GM21528 (cell line): ENCODE measurements around the gene TGIF2.

Experiments
- ATAC-seq: cut with Tn5 transposase; IDR thresholded peaks from one replicate; pipeline ENCODE4 v1.9.1; 2021; ENCODE audit warnings: mild to moderate bottlenecking, moderate library complexity; ENCODE audit not compliant: unreplicated experiment, low FRiP score

Gene TGIF2

DNA sequence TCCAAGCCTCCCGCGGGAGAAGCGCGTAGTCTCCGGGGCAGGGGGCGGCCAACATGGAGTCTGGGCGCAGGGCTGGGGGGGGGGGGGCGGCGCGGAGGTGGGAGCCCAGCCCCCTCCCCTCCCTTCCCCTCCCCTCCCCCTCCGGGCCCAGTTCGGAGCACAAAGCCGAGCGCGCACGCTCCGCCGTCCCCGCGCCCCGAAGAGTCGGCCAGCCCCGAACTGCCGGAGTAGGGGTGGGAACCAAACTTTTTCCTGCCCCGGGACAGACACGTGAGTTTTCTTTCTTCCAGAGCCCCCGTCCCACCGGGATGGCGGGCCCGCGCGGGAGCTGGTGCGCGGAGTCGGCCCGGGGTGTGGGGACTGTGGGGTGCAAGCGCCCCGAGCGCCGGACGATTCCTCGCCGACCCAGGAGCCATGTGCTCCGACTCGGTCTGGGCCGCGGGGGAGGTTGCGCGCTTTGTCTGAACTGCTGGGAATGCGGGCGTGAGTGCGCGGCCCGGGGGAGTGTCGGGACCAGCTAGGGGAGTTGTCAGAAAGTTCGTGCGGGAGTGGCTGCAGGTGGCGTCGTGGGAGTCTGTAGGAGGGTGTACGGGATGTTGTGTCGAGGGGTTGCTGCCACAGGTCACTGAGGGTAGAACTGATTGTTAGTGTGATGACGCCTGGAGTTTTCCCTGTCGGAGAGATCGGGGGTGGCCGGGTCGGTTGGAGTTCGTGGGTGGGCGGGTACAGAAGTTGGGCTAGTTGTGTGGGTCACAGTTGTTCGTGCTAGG, 1.2 kb downstream of the TGIF2 start:
- ATAC-seq, result no peak

DNA sequence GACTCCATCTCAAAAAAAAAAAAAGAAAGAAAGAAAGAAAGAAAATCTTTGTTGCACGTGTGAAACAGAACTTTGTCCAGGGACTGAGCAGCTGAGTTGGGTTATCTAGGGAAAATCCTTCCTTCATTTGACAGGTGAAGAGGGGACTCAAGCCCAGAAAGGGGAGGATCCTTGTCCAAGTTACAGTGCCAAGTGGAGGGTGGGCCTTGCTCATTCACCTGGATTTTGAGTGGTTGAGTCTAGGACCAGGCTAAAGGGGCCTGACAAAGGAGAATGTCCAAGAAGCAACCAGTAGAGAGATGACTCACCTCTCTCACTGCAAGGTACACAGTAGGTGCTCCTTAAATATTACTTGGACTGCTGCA, 2.7 kb downstream of the TGIF2 start:
- ATAC-seq, result no peak

DNA sequence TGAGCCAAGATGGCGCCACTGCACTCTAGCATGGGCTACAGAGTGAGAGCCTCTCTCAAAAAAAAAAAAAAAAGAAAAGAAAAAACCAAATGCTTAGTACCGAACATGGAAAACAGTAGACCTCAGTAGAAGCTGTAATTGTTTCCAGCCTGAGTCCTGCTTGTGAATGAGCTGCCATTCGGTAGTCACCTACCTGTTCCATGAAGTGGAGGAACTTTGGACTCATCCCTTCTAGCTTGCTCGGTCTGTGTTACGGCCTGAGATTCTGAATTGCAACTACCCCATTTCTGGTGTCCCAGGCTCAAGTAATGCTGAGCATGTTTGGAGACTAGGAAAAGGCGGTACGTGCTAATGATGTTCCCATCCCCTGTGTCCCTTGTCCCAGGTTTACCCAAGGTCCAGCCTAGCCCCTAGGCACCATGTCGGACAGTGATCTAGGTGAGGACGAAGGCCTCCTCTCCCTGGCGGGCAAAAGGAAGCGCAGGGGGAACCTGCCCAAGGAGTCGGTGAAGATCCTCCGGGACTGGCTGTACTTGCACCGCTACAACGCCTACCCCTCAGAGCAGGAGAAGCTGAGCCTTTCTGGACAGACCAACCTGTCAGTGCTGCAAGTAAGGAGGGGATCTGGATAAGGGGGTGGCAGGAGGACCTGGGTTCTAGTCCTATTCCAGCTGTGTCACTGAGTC, 5.1 kb downstream of the TGIF2 start:
- ATAC-seq, result no peak

DNA sequence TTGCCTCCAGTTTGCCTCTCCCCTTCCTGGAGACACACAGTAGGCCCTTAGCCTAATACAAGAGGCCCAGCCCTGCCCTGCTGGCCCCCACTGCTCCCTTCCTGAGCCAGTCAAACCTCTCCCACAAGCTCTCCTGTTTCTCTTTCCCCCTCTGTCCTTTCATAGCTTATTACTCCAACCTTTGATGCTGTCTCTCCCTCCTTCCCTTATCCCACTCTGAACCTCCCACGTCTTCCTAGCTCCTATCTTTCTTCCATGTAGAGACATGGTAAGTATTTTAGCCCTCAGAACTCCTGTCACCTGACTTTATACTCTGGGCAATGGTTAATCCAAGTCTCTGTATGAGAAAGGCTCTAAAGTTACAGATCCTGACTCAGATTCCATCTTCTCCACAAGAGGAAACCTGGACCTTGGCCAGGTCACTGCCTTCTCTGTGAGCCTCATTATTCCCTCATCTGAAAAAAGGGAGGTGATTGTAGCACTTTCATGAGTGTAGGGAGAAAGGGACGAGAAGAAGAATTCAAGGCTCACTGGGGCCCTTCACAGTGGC, 6.7 kb downstream of the TGIF2 start:
- ATAC-seq, result no peak

DNA sequence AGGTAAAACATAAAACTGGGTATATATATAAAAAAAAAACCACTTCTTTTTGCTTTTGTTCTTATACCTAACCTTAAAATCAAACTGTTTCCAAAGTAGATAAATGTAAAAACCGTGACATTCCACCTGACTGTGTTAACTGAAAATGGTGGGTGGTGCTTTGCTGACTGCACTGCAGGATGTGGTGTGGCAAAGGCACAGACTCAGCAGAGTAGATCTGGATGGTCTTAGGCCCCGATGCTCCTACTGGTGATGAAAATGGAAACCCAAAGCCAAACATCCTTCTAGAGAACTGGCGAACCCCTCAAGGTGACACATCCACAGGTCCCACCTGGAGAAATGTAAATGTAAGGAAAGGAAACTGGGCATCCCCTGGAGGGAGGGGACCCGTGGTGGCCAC, 8.9 kb downstream of the TGIF2 start:
- ATAC-seq, result no peak

GRCh38 chr20:36582821-36583220, 9.4 kb downstream of the TGIF2 start:
- ATAC-seq, result no peak

DNA sequence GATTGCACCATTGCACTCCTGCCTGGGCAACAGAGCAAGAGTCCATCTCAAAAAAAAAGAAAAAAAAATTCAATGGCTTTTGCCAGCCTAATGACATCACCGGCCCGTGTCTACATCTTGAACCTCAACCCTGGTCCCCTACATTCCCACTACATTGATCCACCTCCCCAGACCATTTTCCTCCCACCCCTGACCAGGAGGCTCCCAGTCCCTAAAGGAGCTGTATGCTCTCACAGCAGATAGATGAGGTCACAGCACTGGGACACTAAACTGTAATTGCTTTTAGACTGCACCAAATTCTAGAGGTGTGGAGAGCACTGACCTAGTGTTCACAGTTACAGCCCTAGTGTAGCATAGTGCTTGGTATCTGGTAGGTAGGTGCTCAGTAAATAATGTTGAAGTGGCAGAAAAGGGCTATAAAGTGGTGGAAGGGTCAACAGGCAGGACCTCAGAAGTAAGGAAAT, 10.7 kb downstream of the TGIF2 start:
- no peak for ATAC-seq

GRCh38 chr20:36585410-36586125, 12.2 kb downstream of the TGIF2 start:
- ATAC-seq, result no peak

DNA sequence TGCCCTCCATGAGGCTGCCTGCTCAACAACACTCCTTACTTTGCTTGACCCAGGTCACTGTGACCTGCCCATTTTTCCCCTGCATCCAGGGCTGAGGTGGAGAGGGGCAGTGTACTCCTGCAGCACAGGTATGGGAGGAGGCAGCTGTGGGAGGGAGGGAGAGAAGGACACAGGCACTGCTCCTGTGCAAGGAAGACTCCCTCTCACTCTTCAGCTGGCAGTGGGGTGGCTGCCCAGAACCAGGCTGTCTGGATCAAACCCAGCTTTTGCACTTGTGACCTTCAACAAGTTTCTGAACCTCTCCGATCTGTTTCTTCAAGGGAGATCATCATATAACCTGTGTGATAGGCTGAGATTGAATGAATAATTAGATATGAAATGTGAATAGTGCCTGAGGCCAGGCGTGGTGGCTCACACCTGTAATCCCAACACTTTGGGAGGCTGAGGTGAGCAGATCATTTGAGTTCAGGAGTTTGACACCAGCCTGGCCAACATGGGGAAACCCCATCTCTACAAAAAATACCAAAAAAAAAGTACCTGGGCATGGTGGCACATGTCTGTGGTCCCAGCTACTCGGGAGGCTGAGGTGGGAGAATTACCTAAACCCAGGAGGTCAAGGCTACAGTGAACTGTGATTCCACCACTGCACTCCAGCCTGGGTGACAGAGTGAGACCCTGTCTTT, 14.1 kb downstream of the TGIF2 start:
- no peak for ATAC-seq

DNA sequence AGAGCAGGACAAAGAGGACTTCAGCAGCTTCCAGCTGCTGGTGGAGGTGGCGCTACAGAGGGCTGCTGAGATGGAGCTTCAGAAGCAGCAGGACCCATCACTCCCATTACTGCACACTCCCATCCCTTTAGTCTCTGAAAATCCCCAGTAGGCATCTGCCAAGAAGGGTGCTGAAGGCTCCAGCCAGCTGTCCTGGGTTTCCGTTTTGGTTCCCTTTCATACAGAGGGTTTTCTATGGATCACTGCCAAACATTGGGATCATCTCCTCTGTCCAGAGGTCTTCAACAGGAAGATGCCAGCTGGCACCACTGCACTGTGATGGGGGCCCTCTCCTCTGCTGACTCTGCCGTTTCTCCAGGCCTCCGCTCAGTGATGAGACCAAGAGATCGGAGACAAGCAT, 17.9 kb downstream of the TGIF2 start:
- ATAC-seq, result no peak

DNA sequence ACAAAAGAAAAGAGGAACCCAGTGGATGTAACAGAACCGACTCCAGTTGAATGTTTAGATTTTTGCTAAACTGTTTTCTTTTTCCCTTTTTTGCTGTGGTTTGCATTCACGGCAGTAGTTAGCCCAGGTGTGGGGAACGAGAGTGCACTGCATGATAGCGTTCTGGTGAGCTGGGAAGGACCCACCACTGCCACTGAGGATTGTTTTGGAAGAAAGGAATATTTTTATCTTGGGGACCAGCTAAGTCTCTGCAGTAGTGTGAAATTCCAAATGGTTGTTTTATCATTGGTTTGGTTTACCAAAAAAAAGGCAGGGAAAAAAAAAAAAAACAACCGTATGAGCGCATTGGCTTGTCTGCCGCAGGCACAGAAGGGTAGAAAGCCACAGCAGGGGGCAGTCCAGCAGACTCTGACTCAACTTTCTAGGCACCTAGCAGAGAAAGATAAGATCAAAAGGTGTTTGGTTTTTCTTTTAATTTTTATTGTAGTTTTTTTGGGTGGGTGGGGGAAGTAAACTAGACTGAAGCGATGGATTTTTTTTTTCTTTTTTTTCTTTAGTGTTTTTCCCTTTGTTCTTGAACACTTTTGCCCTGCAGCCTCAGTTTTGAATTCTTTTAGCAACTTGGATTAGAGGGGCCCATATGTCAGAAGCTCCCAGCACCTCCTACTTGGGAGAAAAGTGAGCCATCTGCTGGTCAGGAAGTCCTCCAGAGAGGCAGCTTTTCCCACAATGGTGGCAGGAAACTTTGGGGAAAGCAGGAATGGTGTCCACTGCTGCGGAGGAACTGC, 18.7 kb downstream of the TGIF2 start:
- no peak for ATAC-seq

- ATAC-seq, result no peak
These were observed 20.0 kb downstream of the TGIF2 start for GRCh38 chr20:36593347-36593929.

- ATAC-seq, result no peak
These were observed 26.5 kb downstream of the TGIF2 start for GRCh38 chr20:36599912-36600345.

DNA sequence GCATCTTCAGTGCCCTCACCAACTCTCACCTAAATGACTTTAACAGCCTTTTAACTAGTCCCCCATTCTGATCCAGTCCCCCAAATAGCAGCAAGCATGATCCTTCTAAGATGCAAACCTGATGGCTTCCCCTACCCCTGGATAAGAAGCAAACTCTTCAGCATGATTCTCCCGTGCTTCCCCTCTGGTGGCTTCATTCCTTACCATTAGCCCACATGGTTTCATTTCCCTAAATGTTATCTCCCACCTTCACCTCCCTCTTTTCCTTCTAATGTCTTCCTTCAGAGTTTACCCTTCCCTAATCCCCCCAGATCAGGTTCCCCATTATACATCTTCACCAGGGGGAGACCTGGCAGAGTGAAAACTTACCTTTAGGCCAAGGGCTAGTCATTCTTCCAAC, 28.1 kb downstream of the TGIF2 start:
- ATAC-seq, result no peak

GRCh38 chr20:36604952-36605398, 31.6 kb downstream of the TGIF2 start:
- peak; percentile 39 for ATAC-seq

GRCh38 chr20:36605399-36606157, 32.2 kb downstream of the TGIF2 start, which contains the start of gene RAB5IF:
Gene RAB5IF (plus strand): TSS chr20:36605779. CDS start chr20:36605952, 173 bp downstream.
- peak; percentile 85 for ATAC-seq

GRCh38 chr20:36606158-36607066, 33.0 kb downstream of the TGIF2 start:
- no peak for ATAC-seq
